OCI-LY3 (cell line): ENCODE measurements around the gene ANKRD63.

Experiments used
- H2AFZ ChIP-seq: fragments of 200-600, 300-600 bp; shearing (Covaris generic); 2 replicates; pipeline ENCODE4 v1.6.0; 2014; ENCODE audit warnings: antibody characterized with exemption, low read depth, low read length
- H3K27ac ChIP-seq: fragments of 200-600, 300-600 bp; sonication (generic); 2 replicates; pipeline ENCODE4 v1.5.1; 2014; ENCODE audit warnings: mild to moderate bottlenecking, low read length, moderate library complexity, mixed read lengths
- H3K27me3 ChIP-seq: fragments of 200-600, 300-600 bp; sonication (generic); 2 replicates; pipeline ENCODE4 v1.6.1; 2014; ENCODE audit warnings: low read depth, low read length, mixed read lengths
- H3K36me3 ChIP-seq: fragments of 200-600, 300-600 bp; sonication (generic); replicated peaks from 2 replicates; pipeline ENCODE3; 2014; ENCODE audit warnings: low read depth, low read length, mixed read lengths
- H3K4me1 ChIP-seq: fragments of 300-600, 200-600 bp; sonication (generic); 2 replicates; pipeline ENCODE4 v1.6.1; 2014; ENCODE audit warnings: low read length, mixed read lengths
- H3K4me2 ChIP-seq: fragments of 200-600, 300-600 bp; sonication (generic); 2 replicates; pipeline ENCODE4 v1.6.1; 2014; ENCODE audit warnings: low read length, mixed read lengths
- H3K4me3 ChIP-seq: fragments of 300-600, 200-600 bp; sonication (generic); 2 replicates; pipeline ENCODE4 v1.5.1; 2014; ENCODE audit warnings: antibody characterized with exemption, mild to moderate bottlenecking, low read length, moderate library complexity
- H3K79me2 ChIP-seq: fragments of 300-600, 200-600 bp; shearing (Covaris generic); 2 replicates; pipeline ENCODE4 v1.6.1; 2014; ENCODE audit warnings: mild to moderate bottlenecking, low read length, mixed read lengths
- H3K9ac ChIP-seq: fragments of 300-600, 200-600 bp; shearing (Covaris generic); 2 replicates; pipeline ENCODE4 v1.6.0; 2014; ENCODE audit warnings: mild to moderate bottlenecking, low read length, moderate library complexity
- H3K9me3 ChIP-seq: fragments of 200-600, 300-600 bp; shearing (Covaris generic); 2 replicates; pipeline ENCODE4 v1.6.1; 2014; ENCODE audit warnings: low read length, mixed read lengths; ENCODE audit not compliant: insufficient read depth
- H4K20me1 ChIP-seq: fragments of 200-600, 300-600 bp; sonication (generic); 2 replicates; pipeline ENCODE4 v1.6.1; 2016; ENCODE audit warnings: low read length, mixed read lengths; ENCODE audit not compliant: insufficient read depth
- EZH2phosphoT487 ChIP-seq: fragments of 200-600 bp; shearing (Covaris generic); IDR thresholded peaks from 2 replicates; pipeline ENCODE4 v1.6.1; 2018; ENCODE audit warnings: antibody characterized with exemption, mixed run types, low read depth
- TF ChIP-seq, protein P1 (sequence below): fragments of 200-600, 300-600 bp; sonication (generic); IDR thresholded peaks from 2 replicates; pipeline ENCODE4 v1.5.1; 2014; ENCODE audit warnings: antibody characterized with exemption, low read length, low read depth

The ANKRD63 gene

GRCh38 chr15:40285554-40286011 lies 2.7 kb upstream of the ANKRD63 start:
- Histone ChIP-seq H3K27me3 (no peaks in the 10 kb centered on the region), H3K9me3 (no peaks in the 10 kb centered on the region), H3K4me1 (peaks cover 14% of the 10 kb centered on the region), H3K27ac (no peak overlapping the region), H2AFZ (no peak overlapping the region), H3K79me2 (no peaks in the 10 kb centered on the region), H3K4me2 (peak overlapping the region; percentile 31), H3K4me3 (no peak overlapping the region), H3K36me3 (no peaks in the 10 kb centered on the region), H3K9ac (no peak overlapping the region), H4K20me1 (no peaks in the 10 kb centered on the region)
- no peak for TF ChIP-seq EZH2phosphoT487
- TF ChIP-seq, protein P1, sequence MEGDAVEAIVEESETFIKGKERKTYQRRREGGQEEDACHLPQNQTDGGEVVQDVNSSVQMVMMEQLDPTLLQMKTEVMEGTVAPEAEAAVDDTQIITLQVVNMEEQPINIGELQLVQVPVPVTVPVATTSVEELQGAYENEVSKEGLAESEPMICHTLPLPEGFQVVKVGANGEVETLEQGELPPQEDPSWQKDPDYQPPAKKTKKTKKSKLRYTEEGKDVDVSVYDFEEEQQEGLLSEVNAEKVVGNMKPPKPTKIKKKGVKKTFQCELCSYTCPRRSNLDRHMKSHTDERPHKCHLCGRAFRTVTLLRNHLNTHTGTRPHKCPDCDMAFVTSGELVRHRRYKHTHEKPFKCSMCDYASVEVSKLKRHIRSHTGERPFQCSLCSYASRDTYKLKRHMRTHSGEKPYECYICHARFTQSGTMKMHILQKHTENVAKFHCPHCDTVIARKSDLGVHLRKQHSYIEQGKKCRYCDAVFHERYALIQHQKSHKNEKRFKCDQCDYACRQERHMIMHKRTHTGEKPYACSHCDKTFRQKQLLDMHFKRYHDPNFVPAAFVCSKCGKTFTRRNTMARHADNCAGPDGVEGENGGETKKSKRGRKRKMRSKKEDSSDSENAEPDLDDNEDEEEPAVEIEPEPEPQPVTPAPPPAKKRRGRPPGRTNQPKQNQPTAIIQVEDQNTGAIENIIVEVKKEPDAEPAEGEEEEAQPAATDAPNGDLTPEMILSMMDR = no peak

DNA sequence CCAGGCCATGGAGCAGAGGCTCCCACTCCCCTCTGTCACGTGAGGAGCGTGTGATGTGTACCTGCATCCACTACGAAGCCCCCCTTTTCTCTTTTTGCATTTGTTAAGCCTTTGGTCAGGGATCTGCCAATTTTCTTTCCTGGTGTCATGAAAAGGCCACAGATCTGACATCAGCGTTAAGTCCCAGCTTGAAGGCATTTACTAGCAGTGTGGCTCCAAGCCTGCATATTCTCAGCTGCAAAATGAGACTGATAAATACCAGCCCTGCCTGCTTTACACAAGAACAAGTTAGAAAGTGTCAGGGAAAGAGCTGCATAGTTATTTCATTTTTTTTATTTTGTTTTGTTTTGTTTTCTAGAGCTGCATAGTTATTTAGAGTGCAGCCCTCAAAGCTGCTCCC lies 2.3 kb upstream of the ANKRD63 start:
- Histone ChIP-seq H4K20me1 (no peaks in the 10 kb centered on the region), H3K27ac (no peak overlapping the region), H3K36me3 (no peaks in the 10 kb centered on the region), H3K79me2 (no peaks in the 10 kb centered on the region), H3K27me3 (no peaks in the 10 kb centered on the region), H2AFZ (no peak overlapping the region), H3K9me3 (no peaks in the 10 kb centered on the region), H3K4me2 (peak overlapping the region; percentile 31), H3K9ac (no peak overlapping the region), H3K4me1 (peaks cover 14% of the 10 kb centered on the region), H3K4me3 (no peak overlapping the region)
- TF ChIP-seq, protein P1 = no peak
- TF ChIP-seq EZH2phosphoT487 = no peak

DNA sequence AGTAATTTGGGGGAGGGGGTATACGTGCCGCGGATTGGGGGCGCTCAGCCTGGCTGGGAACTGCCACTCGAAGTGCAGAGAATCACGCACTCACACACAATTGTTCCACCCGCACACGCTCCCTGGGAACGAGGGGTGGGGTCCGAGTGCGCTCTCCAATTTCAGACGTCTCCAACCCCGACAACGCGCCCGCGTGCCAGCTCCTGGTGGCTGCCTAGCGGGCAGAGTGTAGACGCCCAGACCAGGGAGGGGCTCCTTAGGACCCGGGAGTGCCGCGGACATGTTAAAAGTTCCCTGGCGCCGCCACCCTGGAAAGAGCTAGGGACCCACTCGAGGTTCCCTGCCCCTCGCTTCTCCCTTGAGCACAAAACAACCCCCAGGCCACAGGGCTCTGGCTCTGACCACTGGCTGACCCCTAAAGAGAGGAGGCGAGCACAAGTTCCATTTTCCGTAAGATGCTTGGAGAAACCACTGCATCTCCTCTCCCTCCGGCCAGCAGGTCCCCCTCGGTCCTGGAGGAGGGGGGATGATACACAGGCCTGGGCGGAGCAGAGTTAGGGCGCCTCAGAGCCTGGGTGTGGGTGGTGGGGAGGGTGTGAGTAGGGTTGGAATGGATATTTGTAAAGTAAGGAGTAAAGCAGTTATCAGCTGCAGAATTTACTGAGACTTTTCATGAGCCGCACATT lies 894 bp upstream of the ANKRD63 start:
- Histone ChIP-seq H3K9me3 (no peaks in the 10 kb centered on the region), H3K79me2 (no peaks in the 10 kb centered on the region), H3K4me1 (peaks cover 19% of the 10 kb centered on the region), H3K36me3 (no peaks in the 10 kb centered on the region), H3K4me3 (no peak overlapping the region), H2AFZ (no peak overlapping the region), H4K20me1 (no peaks in the 10 kb centered on the region), H3K27me3 (peaks cover 5% of the 10 kb centered on the region), H3K9ac (no peak overlapping the region), H3K4me2 (no peak overlapping the region), H3K27ac (no peak overlapping the region)
- TF ChIP-seq, protein P1 = no peak
- no peak for TF ChIP-seq EZH2phosphoT487

GRCh38 chr15:40282147-40282868 lies 556 bp downstream of the ANKRD63 start:
- Histone ChIP-seq H3K9ac (no peak overlapping the region), H3K9me3 (no peaks in the 10 kb centered on the region), H3K4me3 (peak overlapping the region; percentile 42), H3K36me3 (no peaks in the 10 kb centered on the region), H3K4me1 (peaks cover 34% of the 10 kb centered on the region), H3K4me2 (0 out of 2 replicates have a peak overlapping the region, but pooled peaks have one; percentile 7), H4K20me1 (no peaks in the 10 kb centered on the region), H3K27me3 (peaks cover 17% of the 10 kb centered on the region), H2AFZ (no peak overlapping the region), H3K27ac (no peak overlapping the region), H3K79me2 (no peaks in the 10 kb centered on the region)
- TF ChIP-seq EZH2phosphoT487 = no peak
- TF ChIP-seq, protein P1 = no peak
